ENCODE results near the gene ZP4. TPM values are rescaled to one million over a fixed set of nuclear protein-coding genes. Genes with fewer than 3 reads are reported as not detected.

The ZP4 gene
- total and polyA plus RNA-seq, 9 of the 15 experiments (the other 6 are each of a cell fraction or from before 2014, with no cell fraction given) = not detected

- TF ChIP-seq PKNOX1 (IDR thresholded peaks at IDR 0.05) = no peak
- no peak for TF ChIP-seq RAD51 (IDR thresholded peaks at IDR 0.05; ENCODE audit: borderline replicate concordance, low read depth)
- no peak for TF ChIP-seq HDAC6 (IDR thresholded peaks at IDR 0.05; ENCODE audit: low read depth, low read length)
- no peak for TF ChIP-seq PHB (CRISPR knock-in tag; IDR thresholded peaks at IDR 0.05)
- no peak for TF ChIP-seq KLF6 (CRISPR knock-in tag; IDR thresholded peaks at IDR 0.05; ENCODE audit: borderline replicate concordance)
- no peak for TF ChIP-seq SOX6 (IDR thresholded peaks at IDR 0.05)
- no peak for TF ChIP-seq ZC3H4 (CRISPR knock-in tag; IDR thresholded peaks at IDR 0.05; ENCODE audit: borderline replicate concordance)
- no peak for TF ChIP-seq NFRKB (IDR thresholded peaks at IDR 0.05; ENCODE audit: low read depth)
- no peak for TF ChIP-seq PRPF4 (IDR thresholded peaks at IDR 0.05; ENCODE audit: insufficient read depth, low read depth, low read length, poor library complexity, severe bottlenecking)
These were observed 17.1 kb downstream of the ZP4 start (continued) for GRCh38 chr1:237873487-237874211.

DNA sequence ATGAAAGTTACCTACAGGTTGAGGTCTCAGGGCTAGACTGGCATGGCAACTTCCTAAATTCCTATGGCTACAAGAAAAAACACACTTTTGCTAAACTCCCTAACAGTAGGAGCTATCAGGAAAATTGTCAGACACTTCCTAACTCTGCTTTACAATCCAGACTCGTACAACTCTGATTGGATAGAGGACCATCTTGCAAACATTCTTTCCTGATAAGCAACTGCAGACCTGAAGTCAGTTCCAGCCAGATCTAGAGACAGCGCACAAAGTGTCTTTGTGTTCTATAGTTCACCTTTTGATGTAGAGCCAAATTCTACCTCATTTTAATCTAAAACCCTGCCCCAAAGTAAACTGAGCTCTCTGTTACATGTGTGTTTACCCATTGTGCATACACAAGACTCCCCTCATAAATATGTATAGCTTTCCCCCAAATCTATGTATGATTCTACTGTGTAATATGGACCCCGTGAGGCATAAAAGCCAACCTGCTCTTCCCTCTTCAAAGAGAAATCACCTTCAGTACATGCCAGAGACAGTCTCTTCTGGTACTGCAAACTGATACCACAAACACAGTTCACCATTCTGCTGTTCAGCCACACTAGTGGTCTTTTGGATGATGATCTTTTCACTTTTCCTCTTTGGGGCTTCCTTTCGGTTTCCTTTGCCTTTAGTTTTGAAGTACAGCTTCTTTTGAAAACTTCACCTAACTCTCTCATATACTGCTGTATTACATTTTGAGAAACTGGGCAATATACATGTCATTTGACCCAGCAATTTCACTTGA, 21.7 kb downstream of the ZP4 start:
- DNase-seq (ENCODE audit: extremely low read depth in 1 of 4, low spot score in 3 of 4) (no peak), ATAC-seq (no peak), FAIRE-seq (no peak)
- Histone ChIP-seq H2AFZ (ENCODE audit: low read depth, low read length) (no peak overlapping the region), H3K36me3 (ENCODE audit: control insufficient read depth, insufficient read depth, low read length) (no peaks in the 10 kb centered on the region), H3K9me3 (replicated peaks; ENCODE audit: control insufficient read depth, insufficient read depth, low read depth, low read length) (no peaks in the 10 kb centered on the region), H3K4me2 (ENCODE audit: insufficient read depth, low read length) (no peak overlapping the region), H3K4me3 (no peak overlapping the region), H3K9ac (ENCODE audit: insufficient read depth in 1 of 2, low read depth in 2 of 2, low read length in 2 of 2) (no peak overlapping the region), H3K79me2 (ENCODE audit: control insufficient read depth, insufficient read depth, low read length) (no peaks in the 10 kb centered on the region), H3K27ac (ENCODE audit: extremely low read depth, low read depth, low read length) (no peak overlapping the region), H4K20me1 (replicated peaks; ENCODE audit: control insufficient read depth, insufficient read depth, low read length) (no peaks in the 10 kb centered on the region), H3K27me3 (ENCODE audit: control insufficient read depth in 2 of 2, insufficient read depth in 2 of 2, low read length in 2 of 2) (no peaks in the 10 kb centered on the region), H3K4me1 (replicated peaks in 1 of 2; ENCODE audit: control insufficient read depth in 2 of 2, insufficient read depth in 2 of 2, low read length in 2 of 2) (peaks cover 0 to 3% of the 10 kb centered on the region in 2 experiments; a peak in 1 of 5 replicates), H3K9me1 (ENCODE audit: control insufficient read depth, insufficient read depth, low read length) (no peaks in the 10 kb centered on the region)
- no TSS peak for BruUV-seq (replicated peaks)
- TF ChIP-seq STAG1 (CRISPR knock-in tag; IDR thresholded peaks at IDR 0.05; ENCODE audit: borderline replicate concordance) (no peak), IRF1 (CRISPR knock-in tag; IDR thresholded peaks at IDR 0.05; ENCODE audit: borderline replicate concordance) (no peak), ELK3 (CRISPR knock-in tag; IDR thresholded peaks at IDR 0.05) (no peak)
- in situ Hi-C loops (cut with MboI) (no loop called here), intact Hi-C loops (cut with micrococcal nuclease) (no loop called here)
- under 1% methylated on average over 4 of the region's 4 CpGs for WGBS (ENCODE audit: insufficient coverage, low coverage, missing lambda C conversion rate)
- CTCF ChIA-PET (ENCODE audit: low intra/inter-chr PET ratio) = no interaction called here
- POLR2A ChIA-PET = no interaction called here

Data from K562 (cell line).